SU-DHL-6 (cell line): ENCODE results near the gene USB1.

Source experiments
- H2AFZ ChIP-seq: fragments of 200-600 bp; sonication (generic); 2 replicates; pipeline ENCODE4 v1.6.1; 2014; ENCODE audit warnings: low read depth, mild to moderate bottlenecking, moderate library complexity, mixed read lengths, antibody characterized with exemption, low read length; ENCODE audit not compliant: severe bottlenecking
- H3F3A ChIP-seq: fragments of 200-600 bp; shearing (Covaris generic); 2 replicates; pipeline ENCODE4 v1.6.0; 2016; ENCODE audit warnings: antibody characterized with exemption, mild to moderate bottlenecking; ENCODE audit not compliant: insufficient read depth
- H3K27ac ChIP-seq: fragments of 200-600 bp; sonication (generic); 2 replicates; pipeline ENCODE4 v1.5.1; 2016; ENCODE audit warnings: low read depth, mild to moderate bottlenecking, low read length, moderate library complexity, mixed read lengths
- H3K27me3 ChIP-seq: fragments of 200-600 bp; sonication (generic), shearing (Covaris generic); 2 replicates; pipeline ENCODE4 v1.6.0; 2014; ENCODE audit warnings: mild to moderate bottlenecking, low read length
- H3K36me3 ChIP-seq: fragments of 200-600 bp; sonication (generic); 2 replicates; pipeline ENCODE4 v1.6.1; 2014; ENCODE audit warnings: mild to moderate bottlenecking, low read length, mixed read lengths
- H3K4me2 ChIP-seq: fragments of 300-600, 200-600 bp; shearing (Covaris generic), sonication (generic); 2 replicates; pipeline ENCODE4 v1.6.0; 2014; ENCODE audit warnings: low read length, low read depth, mild to moderate bottlenecking; ENCODE audit not compliant: poor library complexity, severe bottlenecking
- H3K4me3 ChIP-seq: fragments of 200-600 bp; sonication (generic); 2 replicates; pipeline ENCODE4 v1.5.1; 2014; ENCODE audit warnings: antibody characterized with exemption, low read length, mild to moderate bottlenecking, mixed read lengths; ENCODE audit not compliant: insufficient read depth, poor library complexity, severe bottlenecking
- H3K79me2 ChIP-seq: fragments of 200-600 bp; sonication (generic); 2 replicates; pipeline ENCODE4 v1.6.1; 2014; ENCODE audit warnings: mild to moderate bottlenecking, low read length, moderate library complexity; ENCODE audit not compliant: insufficient read depth
- H3K9ac ChIP-seq: fragments of 200-600 bp; sonication (generic); 2 replicates; pipeline ENCODE4 v1.7.0; 2014; ENCODE audit warnings: mild to moderate bottlenecking, low read length
- H3K9me2 ChIP-seq: fragments of 200-600 bp; sonication (generic); replicated peaks from 2 replicates; pipeline ENCODE4 v1.6.1; 2014; ENCODE audit warnings: low read length; ENCODE audit not compliant: insufficient read depth
- H3K9me3 ChIP-seq: fragments of 200-600 bp; sonication (generic); 2 replicates; pipeline ENCODE4 v1.6.1; 2014; ENCODE audit warnings: low read length, mixed read lengths; ENCODE audit not compliant: insufficient read depth
- H4K20me1 ChIP-seq: fragments of 200-600 bp; sonication (generic); 2 replicates; pipeline ENCODE4 v1.6.1; 2014; ENCODE audit warnings: low read depth, mild to moderate bottlenecking, antibody characterized with exemption, low read length, moderate library complexity, mixed read lengths
- CTCF ChIP-seq: fragments of 200-600 bp; sonication (generic); IDR thresholded peaks from one replicate; pipeline ENCODE4 v1.5.1; 2017; ENCODE audit warnings: antibody characterized with exemption, mild to moderate bottlenecking, low read length, moderate library complexity; ENCODE audit not compliant: insufficient read depth, poor library complexity, severe bottlenecking
- EZH2phosphoT487 ChIP-seq: fragments of 200-600 bp; sonication (generic), shearing (Covaris generic); conservative IDR thresholded peaks from 2 replicates; pipeline ENCODE4 v1.6.1; 2018; ENCODE audit warnings: mild to moderate bottlenecking, antibody characterized with exemption, low read length, moderate library complexity, mixed read lengths

USB1 gene

DNA sequence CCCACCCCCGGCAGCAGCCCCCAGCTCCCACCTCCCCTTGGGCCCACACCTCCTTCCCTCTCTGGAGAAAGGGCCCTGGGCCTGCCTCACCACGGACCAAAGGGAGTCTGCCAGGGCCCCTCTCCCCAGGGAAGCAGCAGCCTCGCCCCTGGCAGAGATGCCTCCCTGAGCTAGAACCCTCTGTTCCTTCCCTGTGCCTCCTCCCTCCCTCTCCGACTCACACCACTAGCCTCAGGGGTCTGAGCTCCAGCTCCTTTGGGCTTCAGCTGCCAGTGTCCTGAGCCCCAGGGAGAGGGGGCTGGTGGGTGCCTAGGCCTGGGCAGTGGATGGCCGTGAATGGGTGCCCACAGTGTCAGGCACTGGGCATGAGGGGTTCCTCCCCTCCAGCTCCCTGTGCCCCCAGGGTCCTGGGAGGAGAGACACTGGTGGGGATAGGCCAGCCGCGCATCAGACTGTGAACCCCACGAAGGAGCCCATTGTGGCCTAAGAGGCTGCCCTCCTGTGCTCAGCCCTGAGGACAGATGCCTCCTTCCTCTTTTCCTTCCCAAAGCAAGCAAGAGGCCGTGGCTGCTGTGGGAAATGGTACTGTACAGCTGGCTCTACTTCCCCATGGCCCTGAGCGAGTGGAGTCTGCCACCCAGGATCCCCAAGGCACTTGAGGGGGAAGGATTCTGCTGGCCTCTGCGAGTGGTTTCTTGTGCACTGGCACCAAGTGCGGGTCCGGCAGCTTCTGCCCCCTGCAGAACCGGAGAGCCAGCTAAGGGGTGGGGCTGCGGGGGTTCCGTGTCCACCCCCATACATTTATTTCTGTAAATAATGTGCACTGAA is 45.1 kb downstream of the USB1 start:
- Histone ChIP-seq H3K27me3 (no peaks in the 10 kb centered on the region), H4K20me1 (no peaks in the 10 kb centered on the region), H3K79me2 (no peaks in the 10 kb centered on the region), H3K27ac (no peak overlapping the region), H3K4me2 (no peak overlapping the region), H2AFZ (no peak overlapping the region), H3K9me2 (no peaks in the 10 kb centered on the region), H3K36me3 (no peaks in the 10 kb centered on the region), H3K9ac (no peak overlapping the region), H3K9me3 (no peaks in the 10 kb centered on the region), H3K4me3 (no peak overlapping the region), H3F3A (no peaks in the 10 kb centered on the region)
- TF ChIP-seq EZH2phosphoT487: no peak
- no peak for TF ChIP-seq CTCF

GRCh38 chr16:58046936-58047335 is 45.7 kb downstream of the USB1 start:
- Histone ChIP-seq H3K9me3 (no peaks in the 10 kb centered on the region), H3K9me2 (no peaks in the 10 kb centered on the region), H2AFZ (no peak overlapping the region), H3K9ac (no peak overlapping the region), H3F3A (no peaks in the 10 kb centered on the region), H3K4me2 (no peak overlapping the region), H4K20me1 (no peaks in the 10 kb centered on the region), H3K36me3 (no peaks in the 10 kb centered on the region), H3K79me2 (no peaks in the 10 kb centered on the region), H3K27me3 (no peaks in the 10 kb centered on the region), H3K27ac (no peak overlapping the region), H3K4me3 (no peak overlapping the region)
- TF ChIP-seq CTCF: no peak
- TF ChIP-seq EZH2phosphoT487: no peak

DNA sequence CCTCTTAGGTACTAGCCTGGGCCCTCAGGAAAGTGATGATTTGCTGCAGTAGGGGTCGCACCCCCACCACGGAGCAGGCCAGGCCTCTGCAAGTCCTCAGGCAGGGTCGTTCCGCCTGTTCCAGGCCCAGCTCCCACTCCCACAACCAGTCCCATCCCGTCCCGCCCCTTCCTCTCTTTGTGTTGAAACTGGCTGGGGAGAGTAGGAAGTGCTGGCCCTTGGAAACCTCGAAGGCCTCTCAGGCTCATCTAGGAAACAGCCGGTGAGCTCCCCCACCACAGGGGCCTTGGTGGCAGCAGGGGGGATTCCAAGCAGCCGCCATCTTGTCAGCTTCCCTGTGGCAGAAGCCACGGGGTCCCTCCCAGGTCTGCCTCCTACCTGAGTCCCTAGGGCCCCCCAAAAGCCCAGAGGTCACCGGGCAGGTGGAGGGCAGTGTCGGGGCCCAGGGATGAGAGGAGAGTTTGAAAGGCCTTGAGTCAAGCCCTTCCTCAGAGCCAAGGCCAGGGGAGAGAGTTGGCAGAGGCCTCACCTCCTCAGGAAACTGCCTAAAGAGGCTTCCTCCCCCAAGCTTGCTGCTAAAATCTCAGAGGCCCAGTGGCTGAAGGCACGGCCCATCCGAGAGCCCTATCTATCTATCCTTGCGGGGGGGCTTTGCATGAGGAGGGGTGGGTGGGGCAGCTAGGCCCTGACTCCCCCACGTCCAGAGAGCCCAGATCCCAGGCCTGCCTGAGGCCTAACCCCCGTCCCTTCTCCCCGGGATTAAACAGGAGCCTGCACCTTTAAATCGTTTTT is 46.5 kb downstream of the USB1 start:
- Histone ChIP-seq H3K4me2 (no peak overlapping the region), H3K4me3 (no peak overlapping the region), H3K36me3 (no peaks in the 10 kb centered on the region), H3F3A (no peaks in the 10 kb centered on the region), H3K9me2 (no peaks in the 10 kb centered on the region), H3K9me3 (no peaks in the 10 kb centered on the region), H4K20me1 (no peaks in the 10 kb centered on the region), H3K27ac (no peak overlapping the region), H3K79me2 (no peaks in the 10 kb centered on the region), H3K27me3 (no peaks in the 10 kb centered on the region), H2AFZ (no peak overlapping the region), H3K9ac (no peak overlapping the region)
- TF ChIP-seq CTCF (no peak), EZH2phosphoT487 (no peak)
